ENCODE measurements around the gene SLAMF8. TPM values are rescaled to one million over a fixed set of nuclear protein-coding genes. Genes with fewer than 3 reads are reported as not detected.
A peak's percentile ranks its signal among the peaks of the same experiment; 100 is the strongest.

SLAMF8 gene
- not detected for polyA plus RNA-seq (2013, experiment 1 of 2; ENCODE audit: insufficient read length)
- 0.16 TPM for polyA plus RNA-seq (2013, experiment 2 of 2; ENCODE audit: insufficient read length)

- DNase-seq: no peak
Measured at GRCh38 chr1:159826441-159827101, at the start of gene SLAMF8. TSS of gene SLAMF8 (plus strand) at chr1:159826873. CDS start at chr1:159826899, 26 bp downstream.

- no peak for DNase-seq
Measured at GRCh38 chr1:159778266-159778665, 48.4 kb upstream of the SLAMF8 start.

DNA sequence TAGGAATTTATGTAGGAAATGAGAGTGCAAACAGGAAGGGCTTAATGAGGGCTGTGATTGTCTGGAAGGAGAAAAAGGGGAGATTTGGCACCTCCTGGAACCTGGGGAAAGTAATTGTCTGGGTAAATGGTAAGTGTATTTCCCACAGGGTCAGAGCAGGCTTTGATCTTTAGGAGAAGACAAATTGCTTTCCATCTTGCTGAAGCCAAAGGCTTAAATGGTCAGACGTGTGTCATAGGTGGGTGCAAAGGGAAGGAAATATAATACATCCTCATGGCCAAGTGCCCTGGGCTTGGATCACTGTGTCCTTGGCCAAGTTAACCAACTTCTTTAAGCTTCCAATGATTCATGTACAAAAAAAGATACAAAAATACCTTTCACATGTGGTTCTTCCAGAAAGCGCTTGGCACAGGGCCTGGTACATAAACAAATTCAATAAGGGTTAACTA lies 47.2 kb upstream of the SLAMF8 start:
- DNase-seq: peak; percentile 50

DNA sequence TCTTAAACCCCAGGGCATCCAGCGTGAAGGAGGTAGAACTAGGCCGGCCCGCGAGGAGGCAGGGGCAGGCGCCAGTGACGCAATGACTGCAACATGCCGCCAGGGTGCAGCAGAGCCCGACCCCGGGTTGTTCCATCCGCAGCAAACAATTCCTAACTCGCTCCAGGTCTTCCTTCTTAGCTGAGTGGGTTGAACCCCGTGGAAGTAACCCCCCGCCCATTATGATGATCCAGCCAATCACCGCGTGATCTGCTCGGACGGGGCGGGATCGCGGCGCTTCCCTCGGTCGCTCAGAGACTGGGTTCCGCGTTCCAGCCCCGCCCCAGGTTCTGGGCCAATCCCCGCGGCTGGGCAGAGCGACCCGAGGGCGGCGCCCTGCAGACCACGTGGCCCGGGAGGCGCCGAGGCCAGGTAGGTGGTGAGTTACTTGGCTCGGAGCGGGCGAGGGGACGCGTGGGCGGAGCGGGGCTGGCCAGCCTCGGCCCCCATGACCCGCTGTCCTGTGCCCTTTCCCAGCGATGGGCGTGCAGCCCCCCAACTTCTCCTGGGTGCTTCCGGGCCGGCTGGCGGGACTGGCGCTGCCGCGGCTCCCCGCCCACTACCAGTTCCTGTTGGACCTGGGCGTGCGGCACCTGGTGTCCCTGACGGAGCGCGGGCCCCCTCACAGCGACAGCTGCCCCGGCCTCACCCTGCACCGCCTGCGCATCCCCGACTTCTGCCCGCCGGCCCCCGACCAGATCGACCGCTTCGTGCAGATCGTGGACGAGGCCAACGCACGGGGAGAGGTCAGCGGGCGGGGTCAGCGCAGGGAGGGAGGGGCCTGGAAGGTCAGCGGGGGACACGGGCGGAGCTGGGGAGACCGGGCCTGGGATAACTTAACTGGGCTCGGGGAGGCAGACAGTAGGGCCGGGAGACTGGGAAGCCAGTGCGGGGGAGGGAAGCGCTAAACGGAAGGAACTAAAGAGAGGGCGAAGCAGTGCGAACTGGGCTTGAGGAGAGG lies 45.8 kb upstream of the SLAMF8 start, which contains the start of gene DUSP23:
Gene DUSP23 (plus strand): TSS at position 380 of the 1,000 bp plus-strand sequence. CDS start 139 bp downstream, at position 519.
- peak; percentile 97 for DNase-seq

GRCh38 chr1:159781992-159782391 lies 44.7 kb upstream of the SLAMF8 start:
- DNase-seq: no peak

- peak; percentile 61 for DNase-seq
Measured at GRCh38 chr1:159783724-159784123, 42.9 kb upstream of the SLAMF8 start.

- no peak for DNase-seq
Measured at GRCh38 chr1:159786465-159786864, 40.2 kb upstream of the SLAMF8 start.

DNA sequence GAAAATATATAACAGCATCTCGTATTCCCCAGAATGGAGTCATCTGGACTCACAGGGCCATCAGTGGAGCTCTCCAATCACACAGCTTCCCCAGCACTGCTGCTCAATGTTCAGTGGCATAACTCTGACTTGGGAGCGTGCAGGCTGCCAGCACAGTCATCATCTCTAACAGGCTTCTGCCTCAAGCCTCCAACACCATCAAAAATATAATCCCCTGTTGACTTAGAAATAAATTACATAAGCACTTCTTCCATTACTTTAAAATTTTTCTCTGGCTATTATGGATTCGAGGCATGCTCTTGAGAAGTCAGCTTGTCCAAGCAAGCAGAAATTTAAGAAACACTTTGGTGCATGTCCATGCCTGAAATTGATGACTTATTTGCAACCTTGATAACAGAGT lies 39.7 kb upstream of the SLAMF8 start:
- DNase-seq: no peak

GRCh38 chr1:159790237-159790917 lies 36.3 kb upstream of the SLAMF8 start:
- peak; percentile 29 for DNase-seq

DNA sequence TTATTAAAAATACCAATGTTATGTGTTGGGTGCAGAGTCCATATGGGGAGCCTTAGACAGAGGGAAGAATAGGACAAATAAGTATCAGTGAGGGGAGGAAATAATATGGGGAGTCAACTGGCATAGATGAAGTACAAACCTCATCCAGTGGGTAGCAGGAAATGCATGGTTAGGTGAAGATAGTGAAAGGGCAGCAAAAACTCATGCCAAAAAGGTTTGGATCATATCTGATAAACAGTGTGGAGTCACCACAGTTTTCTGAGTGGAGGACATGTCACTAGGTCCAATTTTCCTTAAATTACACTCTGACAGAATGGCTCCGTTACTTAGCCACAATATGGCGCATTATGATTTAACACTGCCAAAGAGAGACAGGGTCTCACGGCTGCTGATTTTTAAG lies 35.6 kb upstream of the SLAMF8 start:
- no peak for DNase-seq

GRCh38 chr1:159791461-159791860 lies 35.2 kb upstream of the SLAMF8 start:
- no peak for DNase-seq

DNA sequence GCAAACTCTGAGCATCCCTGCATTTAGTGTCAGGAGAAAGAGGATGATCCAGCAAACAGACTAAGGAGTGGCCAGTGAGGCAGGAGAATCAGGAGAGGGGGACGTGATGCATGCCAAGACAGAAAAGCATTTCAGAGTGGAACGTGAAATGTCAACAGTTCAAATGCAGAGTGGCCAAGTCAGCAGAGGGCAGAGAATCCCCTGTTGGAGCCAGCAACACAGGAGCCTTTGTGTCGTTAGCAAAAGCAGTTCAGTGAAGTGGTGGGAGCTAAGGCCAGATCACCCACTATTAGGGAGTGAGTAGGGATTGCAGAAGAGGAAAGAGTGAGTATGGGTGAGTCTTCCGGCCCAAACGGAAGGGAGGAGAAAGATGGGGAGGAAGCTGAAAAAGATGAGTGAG lies 31.1 kb upstream of the SLAMF8 start:
- DNase-seq: no peak

DNA sequence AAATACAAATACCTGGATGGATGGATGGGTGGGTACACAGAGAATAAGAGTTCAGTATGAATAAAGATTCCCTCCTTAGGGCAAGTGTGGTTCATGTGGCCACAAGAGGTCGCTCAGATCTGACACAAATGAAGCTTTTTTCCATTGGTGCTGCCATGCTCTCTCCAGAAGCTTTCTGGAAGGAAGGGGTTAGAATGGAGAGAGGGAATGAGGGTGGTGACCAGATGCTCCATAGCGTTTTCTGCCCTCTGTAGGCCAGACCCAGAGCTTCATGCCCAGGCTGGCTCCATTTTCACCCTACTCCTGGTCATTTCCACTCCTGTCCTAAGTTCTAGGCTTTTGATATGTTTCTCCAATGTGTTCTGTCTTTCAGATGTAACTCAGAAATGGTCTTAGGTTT lies 27.8 kb upstream of the SLAMF8 start:
- DNase-seq: peak; percentile 87

GRCh38 chr1:159799446-159799985 lies 27.2 kb upstream of the SLAMF8 start:
- DNase-seq: no peak

DNA sequence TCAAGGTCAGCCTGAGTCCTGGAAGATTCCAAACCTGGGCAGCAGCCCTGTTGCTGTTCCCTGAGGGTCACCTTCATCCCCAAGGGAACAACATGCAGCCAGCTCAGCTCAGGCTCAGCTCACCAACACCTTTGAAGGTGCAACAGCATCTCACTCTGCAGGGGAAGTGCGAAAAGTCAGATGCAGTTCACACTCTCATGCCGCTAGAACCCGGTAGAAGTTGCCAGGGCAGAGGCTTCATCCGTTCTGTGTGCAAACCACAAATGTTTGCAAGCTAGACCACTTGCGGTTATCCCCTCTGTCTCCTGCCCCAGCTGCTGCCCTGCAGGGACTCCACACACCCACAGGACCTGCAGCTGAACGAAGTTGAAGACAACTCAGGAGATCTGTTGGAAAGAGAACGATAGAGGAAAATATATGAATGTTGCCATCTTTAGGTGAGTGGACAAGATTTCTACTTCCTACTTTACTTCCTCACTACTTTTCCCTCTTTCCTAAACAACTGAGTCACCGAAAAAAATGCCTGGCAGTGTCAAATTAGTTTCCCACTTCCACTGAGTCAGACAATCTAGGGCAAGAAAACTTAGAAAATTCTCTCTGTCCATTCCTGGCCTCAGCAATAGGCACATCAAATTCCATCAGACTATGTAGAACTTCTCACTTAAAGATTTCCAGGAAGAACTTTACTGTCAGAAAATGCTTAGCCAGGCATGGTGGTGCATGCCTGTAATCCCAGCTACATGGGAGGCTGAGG lies 26.3 kb upstream of the SLAMF8 start:
- peak; percentile 16 for DNase-seq

- DNase-seq: no peak
Measured at GRCh38 chr1:159802111-159802510, 24.6 kb upstream of the SLAMF8 start, which contains the start of gene FCRL6. TSS of gene FCRL6 (plus strand) at chr1:159802360. CDS start at chr1:159802425, 65 bp downstream.

GRCh38 chr1:159803956-159804689 lies 22.6 kb upstream of the SLAMF8 start:
- DNase-seq: no peak

- peak; percentile 20 for DNase-seq
Measured at GRCh38 chr1:159804924-159805323, 21.7 kb upstream of the SLAMF8 start.

DNA sequence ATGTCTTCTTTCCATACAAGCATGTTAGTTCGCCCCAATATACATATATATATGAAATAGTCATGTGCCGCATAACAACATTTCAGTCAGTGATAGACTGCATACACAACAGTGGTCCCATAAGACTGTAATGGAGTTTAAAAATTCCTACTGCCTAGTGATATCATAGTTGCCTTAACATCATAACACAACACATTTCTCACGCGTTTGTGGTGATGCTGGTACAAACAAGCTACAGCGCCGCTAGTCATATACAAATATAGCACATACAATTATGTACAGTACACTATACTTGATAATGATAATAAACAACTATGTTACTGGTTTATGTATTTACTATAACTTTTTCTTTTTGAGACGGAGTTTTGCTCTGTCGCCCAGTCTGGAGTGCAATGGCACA lies 10.7 kb upstream of the SLAMF8 start:
- no peak for DNase-seq

DNA sequence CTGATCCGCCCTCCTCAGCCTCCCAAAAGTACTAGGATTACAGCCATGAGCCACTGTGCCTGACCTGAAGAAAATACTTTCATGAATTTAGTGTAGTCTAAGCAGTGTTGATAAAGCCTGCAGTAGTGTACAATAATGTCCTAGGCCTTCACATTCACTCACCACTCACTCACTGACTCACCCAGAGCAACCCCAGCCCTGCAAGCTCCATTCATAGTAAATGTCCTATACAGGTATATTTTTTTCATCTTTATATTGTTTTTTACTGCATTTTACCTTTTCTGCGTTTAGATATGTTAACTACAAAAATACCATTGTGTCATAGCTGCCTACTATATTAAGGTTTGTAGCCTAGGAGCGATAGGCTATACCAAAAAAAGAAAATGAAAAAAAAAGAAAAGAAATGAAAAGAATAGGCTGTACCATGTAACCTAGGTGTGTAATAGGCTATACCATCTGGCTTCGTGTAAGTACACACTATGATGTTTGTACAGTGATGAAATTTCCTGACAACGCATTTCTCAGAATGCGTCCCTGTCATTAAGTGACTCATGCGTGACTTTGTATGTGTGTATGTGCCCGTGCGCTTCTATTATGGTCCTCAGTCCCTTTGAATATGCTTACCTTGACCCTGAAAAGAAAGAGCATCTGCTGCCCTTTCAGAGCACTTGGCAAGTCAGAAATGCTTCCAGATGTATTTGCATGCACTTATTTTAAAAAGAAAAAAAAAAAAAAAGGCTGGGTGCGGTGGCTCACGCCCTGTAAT lies 9.2 kb upstream of the SLAMF8 start:
- peak; percentile 50 for DNase-seq
